Neural cell (in vitro differentiated cells): ENCODE results near the gene ZNF503. TPM values are rescaled to one million over a fixed set of nuclear protein-coding genes. Genes with fewer than 3 reads are reported as not detected.

Experiments
- H2AFZ ChIP-seq: fragments of 200-600, 300-800 bp; sonication (generic), shearing (Covaris generic); 2 replicates; pipeline ENCODE4 v1.6.0; 2014; ENCODE audit warnings: low read depth, mild to moderate bottlenecking, antibody characterized with exemption, low read length, moderate library complexity
- H3F3A ChIP-seq: fragments of 200-600 bp; shearing (Covaris generic); 2 replicates; pipeline ENCODE4 v1.6.1; 2016; ENCODE audit warnings: mild to moderate bottlenecking, moderate library complexity, mixed read lengths, antibody characterized with exemption, low read length; ENCODE audit not compliant: insufficient read depth, poor library complexity, severe bottlenecking
- H3K27ac ChIP-seq: fragments of 200-600, 300-800 bp; sonication (generic), shearing (Covaris generic); 2 replicates; pipeline ENCODE4 v1.5.1; 2014; ENCODE audit warnings: mild to moderate bottlenecking, low read length, moderate library complexity
- H3K27me3 ChIP-seq: fragments of 300-800, 200-600 bp; sonication (generic), shearing (Covaris generic); 2 replicates; pipeline ENCODE4 v1.6.0; 2014; ENCODE audit warnings: mild to moderate bottlenecking, low read depth, low read length, moderate library complexity; ENCODE audit not compliant: insufficient read depth
- H3K36me3 ChIP-seq: fragments of 300-800, 200-600 bp; sonication (generic), shearing (Covaris generic); 2 replicates; pipeline ENCODE4 v1.5.1; 2014; ENCODE audit warnings: mild to moderate bottlenecking, antibody characterized with exemption, low read length, moderate library complexity; ENCODE audit not compliant: insufficient read depth
- H3K4me2 ChIP-seq: fragments of 300-800, 200-600 bp; sonication (generic), shearing (Covaris generic); 2 replicates; pipeline ENCODE4 v1.6.0; 2014; ENCODE audit warnings: mild to moderate bottlenecking, low read length
- H3K4me3 ChIP-seq: fragments of 300-800, 200-600 bp; sonication (generic), shearing (Covaris generic); 2 replicates; pipeline ENCODE4 v1.5.1; 2014; ENCODE audit warnings: mild to moderate bottlenecking, low read length, moderate library complexity
- H3K79me2 ChIP-seq: fragments of 200-600 bp; shearing (Covaris generic); replicated peaks from 2 replicates; pipeline ENCODE4 v1.6.0; 2014; ENCODE audit warnings: mild to moderate bottlenecking, low read length, moderate library complexity; ENCODE audit not compliant: insufficient read depth
- H3K9ac ChIP-seq: fragments of 300-800, 200-600 bp; sonication (generic), shearing (Covaris generic); 2 replicates; pipeline ENCODE4 v1.6.1; 2016; ENCODE audit warnings: mild to moderate bottlenecking, low read length, mixed read lengths
- H3K9me2 ChIP-seq: fragments of 200-600 bp; shearing (Covaris generic); 2 replicates; pipeline ENCODE4 v1.6.1; 2016; ENCODE audit warnings: mild to moderate bottlenecking, low read length, mixed read lengths; ENCODE audit not compliant: insufficient read depth
- H3K9me3 ChIP-seq: fragments of 200-600, 300-800 bp; sonication (generic), shearing (Covaris generic); 2 replicates; pipeline ENCODE4 v1.6.1; 2016; ENCODE audit warnings: mild to moderate bottlenecking, mixed run types, low read length, moderate library complexity, mixed read lengths
- H4K20me1 ChIP-seq: fragments of 200-600 bp; shearing (Covaris generic); 2 replicates; pipeline ENCODE4 v1.6.1; 2016; ENCODE audit warnings: mild to moderate bottlenecking, mixed run types; ENCODE audit not compliant: insufficient read depth
- CTCF ChIP-seq: fragments of 450-650 bp; IDR thresholded peaks from 2 replicates; pipeline ENCODE4 v1.5.1; 2014; ENCODE audit warnings: antibody characterized with exemption, mild to moderate bottlenecking, moderate library complexity; ENCODE audit not compliant: poor library complexity, severe bottlenecking
- EP300 ChIP-seq: fragments of 450-650 bp; conservative IDR thresholded peaks from 2 replicates; pipeline ENCODE4 v1.6.1; 2014; ENCODE audit warnings: antibody characterized with exemption, mild to moderate bottlenecking, moderate library complexity; ENCODE audit not compliant: poor library complexity, severe bottlenecking
- EZH2 ChIP-seq: fragments of 200-600, 300-800 bp; shearing (Covaris generic), sonication (generic); IDR thresholded peaks from 2 replicates; pipeline ENCODE4 v1.6.1; 2014; ENCODE audit warnings: antibody characterized with exemption, low read length, borderline replicate concordance, mild to moderate bottlenecking; ENCODE audit not compliant: insufficient read depth, poor library complexity, severe bottlenecking
- MXI1 ChIP-seq: fragments of 450-650 bp; conservative IDR thresholded peaks from 2 replicates; pipeline ENCODE4 v1.6.1; 2014; ENCODE audit warnings: antibody characterized with exemption, mild to moderate bottlenecking; ENCODE audit not compliant: poor library complexity, severe bottlenecking
- POLR2AphosphoS5 ChIP-seq: IDR thresholded peaks from 2 replicates; pipeline ENCODE4 v1.6.1; 2012
- RAD21 ChIP-seq: fragments of 450-650 bp; conservative IDR thresholded peaks from 2 replicates; pipeline ENCODE4 v1.6.1; 2014; ENCODE audit warnings: antibody characterized with exemption, mild to moderate bottlenecking, moderate library complexity
- SMC3 ChIP-seq: fragments of 450-650 bp; conservative IDR thresholded peaks from 2 replicates; pipeline ENCODE4 v1.6.1; 2014; ENCODE audit warnings: antibody characterized with exemption, mild to moderate bottlenecking, moderate library complexity; ENCODE audit not compliant: poor library complexity
- TAF1 ChIP-seq: IDR thresholded peaks from 2 replicates; pipeline ENCODE4 v1.6.1; 2012; ENCODE audit warnings: low read depth
- polyA plus RNA-seq: library from polyadenylated mRNA; depleted of rRNA; stranded (reverse); fragments of >200 nt; gene quantifications from 2 replicates; pipeline ENCODE4 v1.2.3, GENCODE V29; 2014
- TF ChIP-seq, protein P1 (sequence below): IDR thresholded peaks from 2 replicates; pipeline ENCODE4 v1.6.1; 2012; ENCODE audit warnings: borderline replicate concordance

Gene ZNF503
- polyA plus RNA-seq, 1 donor from 2014 or later = 41.4 TPM

DNA sequence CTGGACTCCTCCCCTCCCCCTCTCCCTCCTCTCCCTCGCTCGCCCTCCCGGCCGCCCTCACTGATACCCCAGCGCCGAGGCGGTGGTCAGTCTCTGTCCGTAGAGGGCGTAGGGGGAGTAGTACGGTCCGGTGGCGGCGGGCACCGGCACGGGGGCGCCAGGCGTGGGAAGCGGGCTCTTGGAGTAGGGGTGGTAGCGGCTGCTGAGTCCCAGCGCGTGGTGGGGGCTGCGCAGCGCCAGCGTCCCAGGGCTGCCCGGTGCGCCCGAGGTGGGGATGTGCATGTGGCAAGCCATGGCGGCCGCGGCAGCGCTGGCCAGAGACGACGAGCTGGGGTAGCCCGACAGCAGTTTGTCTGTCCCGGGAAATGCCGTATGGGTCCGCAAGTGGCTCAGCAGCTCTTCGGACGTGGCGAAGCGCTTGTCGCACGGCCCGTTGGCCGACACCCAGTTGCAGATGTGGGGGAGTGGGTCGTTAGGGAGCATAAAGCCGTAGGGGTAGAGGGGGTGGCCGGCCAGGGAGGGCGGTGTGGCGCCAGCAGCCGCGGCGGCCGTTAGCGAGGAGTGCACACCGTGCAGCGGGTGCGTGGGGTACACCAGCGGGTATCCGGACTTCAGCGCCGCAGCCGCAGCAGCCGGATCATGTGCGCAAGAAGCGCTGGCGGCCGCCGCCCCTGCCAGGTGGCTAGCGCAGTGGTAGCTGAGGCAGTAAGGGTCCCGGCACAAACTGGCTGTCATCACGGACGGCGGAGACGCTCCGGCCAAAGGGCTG, 2.7 kb downstream of the ZNF503 start:
- peaks cover 22% of the 10 kb centered on the region for H4K20me1 ChIP-seq
- no peaks in the 10 kb centered on the region for H3K9me3 ChIP-seq
- peaks cover 64% of the 10 kb centered on the region for H3K79me2 ChIP-seq
- H3K4me2 ChIP-seq = no peak overlapping the region
- H3K36me3 ChIP-seq = peaks cover 18% of the 10 kb centered on the region
- peak overlapping the region; percentile 99 for H3K27ac ChIP-seq
- H3F3A ChIP-seq = peaks cover 5% of the 10 kb centered on the region
- TF ChIP-seq RAD21 (no peak), POLR2AphosphoS5 (peak; percentile 5)
- H3K4me3 ChIP-seq = peak overlapping the region; percentile 94
- H3K27me3 ChIP-seq = peaks cover 56% of the 10 kb centered on the region
- H2AFZ ChIP-seq = no peak overlapping the region
- H3K9ac ChIP-seq = peak overlapping the region; percentile 100
- no peaks in the 10 kb centered on the region for H3K9me2 ChIP-seq

DNA sequence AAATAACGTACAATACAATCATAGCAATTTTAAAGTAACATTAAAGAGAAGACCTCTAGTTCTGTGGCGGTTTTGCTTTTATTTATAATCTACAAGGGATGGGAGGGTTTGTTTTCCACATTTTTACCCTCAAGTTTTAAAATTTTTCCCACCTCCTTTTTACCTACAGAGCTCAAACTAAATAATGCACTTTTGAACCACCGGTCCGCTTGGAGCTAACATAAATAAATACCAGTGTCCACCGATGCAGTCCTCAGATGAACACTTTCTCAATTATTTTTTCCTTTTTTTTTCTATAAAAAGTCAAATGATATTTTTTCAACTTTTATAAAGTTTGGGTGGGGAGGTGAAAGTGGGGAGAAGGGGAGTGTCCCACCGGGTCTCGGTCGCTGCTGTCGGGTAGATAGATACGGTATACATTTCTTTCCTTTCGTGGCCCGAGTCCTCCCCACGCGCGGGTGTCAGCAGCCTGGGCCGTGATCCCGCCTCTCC, 3.3 kb downstream of the ZNF503 start:
- H4K20me1 ChIP-seq = peaks cover 22% of the 10 kb centered on the region
- TF ChIP-seq, protein P1, sequence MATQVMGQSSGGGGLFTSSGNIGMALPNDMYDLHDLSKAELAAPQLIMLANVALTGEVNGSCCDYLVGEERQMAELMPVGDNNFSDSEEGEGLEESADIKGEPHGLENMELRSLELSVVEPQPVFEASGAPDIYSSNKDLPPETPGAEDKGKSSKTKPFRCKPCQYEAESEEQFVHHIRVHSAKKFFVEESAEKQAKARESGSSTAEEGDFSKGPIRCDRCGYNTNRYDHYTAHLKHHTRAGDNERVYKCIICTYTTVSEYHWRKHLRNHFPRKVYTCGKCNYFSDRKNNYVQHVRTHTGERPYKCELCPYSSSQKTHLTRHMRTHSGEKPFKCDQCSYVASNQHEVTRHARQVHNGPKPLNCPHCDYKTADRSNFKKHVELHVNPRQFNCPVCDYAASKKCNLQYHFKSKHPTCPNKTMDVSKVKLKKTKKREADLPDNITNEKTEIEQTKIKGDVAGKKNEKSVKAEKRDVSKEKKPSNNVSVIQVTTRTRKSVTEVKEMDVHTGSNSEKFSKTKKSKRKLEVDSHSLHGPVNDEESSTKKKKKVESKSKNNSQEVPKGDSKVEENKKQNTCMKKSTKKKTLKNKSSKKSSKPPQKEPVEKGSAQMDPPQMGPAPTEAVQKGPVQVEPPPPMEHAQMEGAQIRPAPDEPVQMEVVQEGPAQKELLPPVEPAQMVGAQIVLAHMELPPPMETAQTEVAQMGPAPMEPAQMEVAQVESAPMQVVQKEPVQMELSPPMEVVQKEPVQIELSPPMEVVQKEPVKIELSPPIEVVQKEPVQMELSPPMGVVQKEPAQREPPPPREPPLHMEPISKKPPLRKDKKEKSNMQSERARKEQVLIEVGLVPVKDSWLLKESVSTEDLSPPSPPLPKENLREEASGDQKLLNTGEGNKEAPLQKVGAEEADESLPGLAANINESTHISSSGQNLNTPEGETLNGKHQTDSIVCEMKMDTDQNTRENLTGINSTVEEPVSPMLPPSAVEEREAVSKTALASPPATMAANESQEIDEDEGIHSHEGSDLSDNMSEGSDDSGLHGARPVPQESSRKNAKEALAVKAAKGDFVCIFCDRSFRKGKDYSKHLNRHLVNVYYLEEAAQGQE = no peak
- TF ChIP-seq EZH2 (no peak), SMC3 (no peak), TAF1 (no peak), RAD21 (no peak), CTCF (no peak), POLR2AphosphoS5 (no peak), MXI1 (no peak), EP300 (no peak)
- H3K27ac ChIP-seq = peak overlapping the region; percentile 99
- no peak overlapping the region for H2AFZ ChIP-seq
- no peaks in the 10 kb centered on the region for H3K9me3 ChIP-seq
- peak overlapping the region; percentile 100 for H3K9ac ChIP-seq
- H3K36me3 ChIP-seq = peaks cover 18% of the 10 kb centered on the region
- H3K27me3 ChIP-seq = peaks cover 55% of the 10 kb centered on the region
- peaks cover 69% of the 10 kb centered on the region for H3K79me2 ChIP-seq
- peak overlapping the region; percentile 12 for H3K4me2 ChIP-seq
- H3K4me3 ChIP-seq = peak overlapping the region; percentile 94
- peaks cover 4% of the 10 kb centered on the region for H3F3A ChIP-seq
- H3K9me2 ChIP-seq = no peaks in the 10 kb centered on the region
